ENCODE measurements around the gene SACM1L.

The SACM1L gene

DNA sequence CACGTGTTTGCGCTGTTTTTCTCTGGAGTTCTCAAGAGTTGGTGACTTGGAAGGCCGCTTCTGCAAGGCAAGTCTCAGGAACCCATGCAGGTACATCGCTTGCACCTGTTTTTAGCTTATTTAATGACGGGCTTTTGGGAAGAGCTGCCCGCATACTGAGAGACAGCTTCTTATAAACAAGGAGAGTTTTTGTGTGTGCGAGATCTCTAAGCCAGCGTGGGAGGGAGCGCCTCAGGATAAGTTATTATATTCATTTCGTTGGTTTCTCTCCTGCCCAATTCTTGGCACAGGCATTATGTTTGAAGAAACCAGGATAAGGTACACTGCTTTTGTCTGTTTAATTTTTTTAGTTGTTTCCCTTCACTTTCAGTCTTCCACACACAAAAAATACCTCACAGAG, 11.4 kb upstream of the SACM1L start:
- no peak overlapping the region for H3K4me3 ChIP-seq (ENCODE audit: low read depth, low read length)
- TF ChIP-seq, protein P1, sequence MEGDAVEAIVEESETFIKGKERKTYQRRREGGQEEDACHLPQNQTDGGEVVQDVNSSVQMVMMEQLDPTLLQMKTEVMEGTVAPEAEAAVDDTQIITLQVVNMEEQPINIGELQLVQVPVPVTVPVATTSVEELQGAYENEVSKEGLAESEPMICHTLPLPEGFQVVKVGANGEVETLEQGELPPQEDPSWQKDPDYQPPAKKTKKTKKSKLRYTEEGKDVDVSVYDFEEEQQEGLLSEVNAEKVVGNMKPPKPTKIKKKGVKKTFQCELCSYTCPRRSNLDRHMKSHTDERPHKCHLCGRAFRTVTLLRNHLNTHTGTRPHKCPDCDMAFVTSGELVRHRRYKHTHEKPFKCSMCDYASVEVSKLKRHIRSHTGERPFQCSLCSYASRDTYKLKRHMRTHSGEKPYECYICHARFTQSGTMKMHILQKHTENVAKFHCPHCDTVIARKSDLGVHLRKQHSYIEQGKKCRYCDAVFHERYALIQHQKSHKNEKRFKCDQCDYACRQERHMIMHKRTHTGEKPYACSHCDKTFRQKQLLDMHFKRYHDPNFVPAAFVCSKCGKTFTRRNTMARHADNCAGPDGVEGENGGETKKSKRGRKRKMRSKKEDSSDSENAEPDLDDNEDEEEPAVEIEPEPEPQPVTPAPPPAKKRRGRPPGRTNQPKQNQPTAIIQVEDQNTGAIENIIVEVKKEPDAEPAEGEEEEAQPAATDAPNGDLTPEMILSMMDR (IDR thresholded peaks at IDR 0.05; ENCODE audit: borderline replicate concordance, insufficient read depth, low read depth, low read length), result no peak

DNA sequence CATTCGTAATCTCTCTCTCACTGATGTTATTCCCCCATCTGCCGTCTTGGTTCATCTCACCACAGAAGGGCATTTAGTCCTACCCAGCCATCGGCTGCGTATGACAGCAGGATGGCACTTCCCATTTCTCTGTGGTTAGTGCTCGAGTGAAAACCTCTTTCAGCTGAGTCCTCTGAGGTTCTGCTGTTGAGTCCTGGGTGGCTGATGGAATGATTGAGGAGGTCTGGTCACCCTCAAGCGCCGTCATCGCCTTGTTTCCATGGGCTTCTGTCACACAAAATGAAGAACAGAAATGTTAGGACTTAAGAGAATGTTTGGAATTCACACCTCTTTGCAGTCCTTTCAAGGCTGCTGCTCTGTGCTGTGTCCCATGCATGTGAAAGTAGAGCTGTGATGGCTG, 9.4 kb upstream of the SACM1L start:
- H3K4me3 ChIP-seq (ENCODE audit: low read depth, low read length), result no peak overlapping the region
- TF ChIP-seq, protein P1 (IDR thresholded peaks at IDR 0.05; ENCODE audit: borderline replicate concordance, insufficient read depth, low read depth, low read length), result no peak

DNA sequence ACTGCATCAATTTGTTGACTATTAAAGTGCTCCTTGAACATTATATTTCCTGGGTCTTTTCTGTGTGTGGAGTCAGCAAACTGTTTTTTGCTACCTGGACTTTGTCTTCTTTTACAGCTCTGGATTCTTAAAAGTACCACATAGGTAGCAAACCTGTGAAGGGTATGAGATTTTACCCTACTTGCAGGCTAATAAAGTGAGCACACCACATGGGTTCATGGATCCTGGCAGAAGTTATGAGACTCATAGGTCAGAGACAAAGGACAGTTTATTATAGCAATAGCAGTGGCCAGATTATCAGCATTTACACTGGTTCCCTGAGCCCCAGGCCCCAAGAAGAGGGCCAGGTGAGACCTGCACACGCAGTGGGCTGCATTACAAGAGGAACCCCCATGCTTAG, 8.0 kb upstream of the SACM1L start:
- no peak overlapping the region for H3K4me3 ChIP-seq (ENCODE audit: low read depth, low read length)
- TF ChIP-seq, protein P1 (IDR thresholded peaks at IDR 0.05; ENCODE audit: borderline replicate concordance, insufficient read depth, low read depth, low read length), result no peak

DNA sequence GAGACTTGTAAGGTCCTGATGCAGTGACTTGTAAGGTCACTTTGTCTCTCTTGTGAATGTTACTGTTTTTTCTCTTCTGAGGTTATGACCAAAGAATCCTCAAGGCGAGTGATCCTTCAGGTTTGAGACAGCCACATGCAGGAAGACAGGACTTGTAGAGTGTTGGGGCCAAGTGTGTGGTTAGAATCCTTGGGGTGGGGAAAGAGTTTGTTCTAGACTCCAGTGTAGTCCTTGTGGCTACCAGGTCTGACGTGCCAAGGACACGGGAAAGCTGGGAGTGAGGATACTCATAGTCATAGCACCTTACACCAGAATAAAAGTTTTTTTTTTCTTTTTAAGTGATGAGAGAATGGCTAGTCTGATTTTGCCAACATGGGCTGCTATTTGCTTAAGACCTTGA, 7.3 kb upstream of the SACM1L start:
- TF ChIP-seq, protein P1 (IDR thresholded peaks at IDR 0.05; ENCODE audit: borderline replicate concordance, insufficient read depth, low read depth, low read length), result no peak
- no peak overlapping the region for H3K4me3 ChIP-seq (ENCODE audit: low read depth, low read length)

DNA sequence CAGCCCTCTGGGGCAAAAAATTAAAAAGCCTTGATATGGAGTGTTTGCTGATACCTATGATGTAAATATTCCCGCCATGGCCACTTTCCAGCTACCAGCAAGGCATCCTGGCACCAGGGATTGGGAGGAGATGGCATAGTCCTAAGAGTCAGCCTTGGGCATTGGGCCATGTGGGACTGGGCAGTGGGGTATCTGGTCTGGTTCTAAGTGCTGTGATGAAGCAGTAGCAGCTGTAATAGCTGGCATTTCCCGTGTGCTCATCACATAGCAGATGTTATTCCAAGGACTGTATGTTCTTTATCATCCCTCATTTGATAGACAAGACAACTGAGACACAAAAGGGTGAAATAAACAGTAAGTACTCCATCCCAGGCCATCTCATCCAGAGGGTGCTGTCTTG, 6.9 kb upstream of the SACM1L start:
- TF ChIP-seq, protein P1 (IDR thresholded peaks at IDR 0.05; ENCODE audit: borderline replicate concordance, insufficient read depth, low read depth, low read length), result no peak
- H3K4me3 ChIP-seq (ENCODE audit: low read depth, low read length), result no peak overlapping the region

DNA sequence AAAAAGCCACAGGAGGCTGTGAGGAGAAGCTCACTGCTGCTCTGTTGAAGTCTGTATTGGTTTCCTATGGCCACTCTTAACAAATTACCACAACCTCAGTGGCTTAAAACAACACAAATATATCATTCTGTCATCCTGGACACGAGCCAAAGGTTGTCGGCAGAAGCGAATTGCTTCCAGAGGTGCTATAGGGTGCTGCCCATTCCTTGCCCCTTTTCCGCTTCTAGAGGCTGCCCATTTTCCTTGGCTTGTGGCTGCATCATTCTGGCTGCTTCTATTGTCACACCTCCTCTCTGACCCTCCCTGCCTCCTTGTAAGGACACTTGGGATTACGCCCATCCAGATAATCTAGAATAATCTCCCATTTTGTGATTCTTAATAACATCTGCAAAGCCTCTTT, 6.4 kb upstream of the SACM1L start:
- H3K4me3 ChIP-seq (ENCODE audit: low read depth, low read length), result no peak overlapping the region
- TF ChIP-seq, protein P1 (IDR thresholded peaks at IDR 0.05; ENCODE audit: borderline replicate concordance, insufficient read depth, low read depth, low read length), result no peak

DNA sequence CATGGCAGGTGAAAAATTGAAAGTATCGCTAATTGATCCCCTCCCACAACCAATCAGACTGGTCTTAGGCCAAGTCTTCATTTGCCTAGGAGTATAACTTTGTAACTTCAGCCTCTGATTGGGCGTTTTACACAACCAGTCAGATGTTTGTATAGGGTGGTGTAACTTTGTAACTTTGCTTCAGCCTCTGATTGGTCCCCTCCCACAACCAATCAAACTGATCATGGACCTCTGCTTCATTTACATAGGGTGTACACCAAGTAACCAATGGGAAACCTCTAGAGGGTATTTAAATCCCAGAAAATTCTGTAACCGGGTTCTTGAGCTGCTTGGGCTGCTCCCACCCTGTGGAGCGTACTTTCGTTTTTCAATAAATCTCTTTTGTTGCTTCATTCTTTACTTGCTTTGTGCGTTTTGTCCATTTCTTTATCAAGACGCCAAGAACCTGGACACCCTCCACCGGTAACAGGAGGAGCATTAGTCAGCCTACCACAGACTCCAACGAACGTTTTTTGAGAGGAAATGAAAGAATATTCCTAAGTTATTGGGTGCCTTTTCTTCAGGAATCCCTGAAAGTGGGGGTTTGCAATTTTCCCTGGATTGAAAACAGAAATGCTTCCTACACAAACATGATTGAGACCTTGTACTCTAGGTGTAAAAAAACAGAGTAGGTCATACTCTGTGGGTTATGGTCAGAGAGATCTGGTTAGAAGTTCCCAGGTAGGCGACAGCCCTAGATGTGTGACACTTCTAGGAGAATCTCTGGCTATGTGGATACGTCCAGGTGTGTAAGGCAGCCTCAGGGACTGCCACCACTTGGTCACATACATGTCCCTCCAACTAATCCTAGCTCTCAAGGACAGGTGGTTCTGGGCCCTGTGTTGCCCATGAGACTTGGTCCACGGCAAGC, 5.5 kb upstream of the SACM1L start:
- TF ChIP-seq, protein P1 (IDR thresholded peaks at IDR 0.05; ENCODE audit: borderline replicate concordance, insufficient read depth, low read depth, low read length), result no peak
- no peak overlapping the region for H3K4me3 ChIP-seq (ENCODE audit: low read depth, low read length)
